H1 (cell line): ENCODE measurements around the gene CREBBP. TPM values are rescaled to one million over a fixed set of nuclear protein-coding genes. Genes with fewer than 3 reads are reported as not detected.

ENCODE experiments used
- CTCF ChIA-PET: fragments of 300-600 bp; sonication (Branson Sonifier 250); formaldehyde crosslinking; loops from one replicate; lab custom pipeline; 2021; ENCODE audit not compliant: partially characterized antibody; lab: Charles Lee
- POLR2A ChIA-PET: fragments of 300-600 bp; sonication (Branson Sonifier 250); formaldehyde crosslinking; loops from one replicate; lab custom pipeline; 2021; ENCODE audit warnings: inconsistent platforms; ENCODE audit not compliant: partially characterized antibody; lab: Charles Lee
- DNase-seq, 2 experiments: peaks; one replicate each; pipeline versions ENCODE4 v3.0.0 to v3.0.0-alpha.2; 2010 to 2022; ENCODE audit warnings: low spot score in 2 of 2, low read depth in 1 of 2, mixed read lengths in 1 of 2
- FAIRE-seq: peaks from 2 replicates; lab custom pipeline; 2011; peaks lifted over from hg19 to GRCh38; lab: Jason Lieb, UNC
- H2AFZ ChIP-seq: 2 replicates; pipeline ENCODE4 v1.8.1; 2012; ENCODE audit warnings: low read length, inconsistent platforms
- H2AK5ac ChIP-seq: 2 replicates; pipeline ENCODE4 v1.6.1; 2013; ENCODE audit warnings: low read depth, low read length
- H2BK120ac ChIP-seq: replicated peaks from 2 replicates; pipeline ENCODE3; 2013; ENCODE audit warnings: low read depth, low read length, inconsistent platforms
- H2BK12ac ChIP-seq: 2 replicates; pipeline ENCODE4 v1.6.1; 2013; ENCODE audit warnings: low read depth, low read length
- H2BK15ac ChIP-seq: 2 replicates; pipeline ENCODE4 v1.6.1; 2013; ENCODE audit warnings: low read length
- H2BK20ac ChIP-seq: 2 replicates; pipeline ENCODE4 v1.6.1; 2013; ENCODE audit warnings: low read length
- H2BK5ac ChIP-seq: 2 replicates; pipeline ENCODE4 v1.6.1; 2013; ENCODE audit warnings: low read depth, low read length
- H3K14ac ChIP-seq: 2 replicates; pipeline ENCODE4 v1.6.1; 2013; ENCODE audit warnings: inconsistent platforms; ENCODE audit not compliant: insufficient read length
- H3K18ac ChIP-seq: 2 replicates; pipeline ENCODE4 v1.6.1; 2013; ENCODE audit warnings: low read length; ENCODE audit errors: extremely low read depth
- H3K23ac ChIP-seq: 2 replicates; pipeline ENCODE4 v1.6.1; 2013; ENCODE audit warnings: inconsistent platforms; ENCODE audit not compliant: insufficient read length
- H3K23me2 ChIP-seq: 2 replicates; pipeline ENCODE4 v1.6.1; 2013; ENCODE audit warnings: low read depth, low read length
- H3K27ac ChIP-seq: 2 replicates; pipeline ENCODE4 v1.6.1; 2011; ENCODE audit warnings: low read depth, low read length, inconsistent platforms
- H3K27me3 ChIP-seq, 4 experiments: replicated peaks in 1 of 4; 1 replicate in 1 of 4; 2 replicates in 3 of 4; pipeline versions ENCODE4 v1.6.1 to v1.8.1; 2011 to 2013; ENCODE audit warnings: low read length in 3 of 4, mild to moderate bottlenecking in 3 of 4, inconsistent platforms in 2 of 4, mixed read lengths in 2 of 4, moderate library complexity in 1 of 4; ENCODE audit not compliant: control insufficient read depth in 3 of 4, insufficient read depth in 3 of 4; ENCODE audit errors: extremely low read depth in 1 of 4
- H3K36me3 ChIP-seq, 4 experiments: 2 replicates each; pipeline versions ENCODE4 v1.6.1 to v1.8.1; 2011 to 2013; ENCODE audit warnings: mild to moderate bottlenecking in 4 of 4, low read length in 3 of 4, moderate library complexity in 2 of 4, control low read depth in 1 of 4, inconsistent platforms in 1 of 4; ENCODE audit not compliant: insufficient read depth in 4 of 4, control insufficient read depth in 2 of 4
- H3K4ac ChIP-seq: replicated peaks from 2 replicates; pipeline ENCODE3; 2013; ENCODE audit warnings: low read length, low read depth, mixed read lengths, inconsistent platforms; ENCODE audit not compliant: insufficient read length
- H3K4me1 ChIP-seq, 4 experiments: replicated peaks in 1 of 4; 1 replicate in 1 of 4; 2 replicates in 3 of 4; pipeline versions ENCODE4 v1.6.1 to v1.8.1; 2011 to 2013; ENCODE audit warnings: low read length in 3 of 4, inconsistent platforms in 2 of 4, mixed read lengths in 1 of 4; ENCODE audit not compliant: insufficient read depth in 4 of 4, control insufficient read depth in 3 of 4
- H3K4me2 ChIP-seq, 2 experiments: 2 replicates each; pipeline versions ENCODE4 v1.6.1 to v1.8.1; 2011 to 2013; ENCODE audit warnings: low read depth in 2 of 2, low read length in 2 of 2, control low read depth in 1 of 2, inconsistent platforms in 1 of 2, mild to moderate bottlenecking in 1 of 2; ENCODE audit not compliant: insufficient read depth in 1 of 2
- H3K4me3 ChIP-seq, 4 experiments: fragments of 200-600, 300-600 bp in 1 of 4; sonication (generic), shearing (Covaris generic), sonication (Bioruptor Twin) in 1 of 4; 2 replicates each; pipeline versions ENCODE4 v1.5.1 to v1.8.1; 2011 to 2016; ENCODE audit warnings: low read length in 4 of 4, low read depth in 3 of 4, control low read depth in 2 of 4, inconsistent platforms in 2 of 4, mild to moderate bottlenecking in 2 of 4, mixed read lengths in 1 of 4, moderate library complexity in 1 of 4; ENCODE audit not compliant: insufficient read depth in 2 of 4; ENCODE audit errors: extremely low read depth in 1 of 4
- H3K56ac ChIP-seq: replicated peaks from 2 replicates; pipeline ENCODE3; 2013; ENCODE audit warnings: low read depth, mild to moderate bottlenecking, mixed read lengths, low read length, inconsistent platforms; ENCODE audit not compliant: insufficient read length
- H3K79me1 ChIP-seq: 2 replicates; pipeline ENCODE4 v1.6.1; 2013; ENCODE audit warnings: low read depth, low read length, control low read depth
- H3K79me2 ChIP-seq, 2 experiments: 2 replicates each; pipeline versions ENCODE4 v1.6.1 to v1.8.1; 2012 to 2013; ENCODE audit warnings: low read length in 2 of 2, mild to moderate bottlenecking in 2 of 2, inconsistent platforms in 1 of 2; ENCODE audit not compliant: insufficient read depth in 2 of 2, control insufficient read depth in 1 of 2
- H3K9ac ChIP-seq, 4 experiments: replicated peaks in 1 of 4; 1 replicate in 1 of 4; 2 replicates in 3 of 4; pipeline versions ENCODE4 v1.6.1 to v1.8.1; 2011 to 2013; ENCODE audit warnings: low read depth in 3 of 4, low read length in 3 of 4, control low read depth in 2 of 4, mild to moderate bottlenecking in 2 of 4, moderate library complexity in 2 of 4, inconsistent platforms in 1 of 4; ENCODE audit errors: extremely low read depth in 1 of 4
- H3K9me3 ChIP-seq, 2 experiments: 2 replicates each; pipeline versions ENCODE4 v1.6.1 to v1.8.1; 2012 to 2013; ENCODE audit warnings: mild to moderate bottlenecking in 2 of 2, moderate library complexity in 2 of 2, control low read depth in 1 of 2, inconsistent platforms in 1 of 2, low read depth in 1 of 2, low read length in 1 of 2, mixed read lengths in 1 of 2; ENCODE audit not compliant: insufficient read depth in 2 of 2
- H4K20me1 ChIP-seq, 2 experiments: replicated peaks in 1 of 2; 2 replicates each; pipeline versions ENCODE3 to v1.8.1; 2011 to 2013; ENCODE audit warnings: inconsistent platforms in 2 of 2, low read length in 2 of 2, mild to moderate bottlenecking in 1 of 2; ENCODE audit not compliant: insufficient read depth in 2 of 2, control insufficient read depth in 1 of 2
- H4K5ac ChIP-seq: 2 replicates; pipeline ENCODE4 v1.6.1; 2013; ENCODE audit warnings: low read length, low read depth, mixed read lengths, inconsistent platforms; ENCODE audit not compliant: insufficient read length
- H4K8ac ChIP-seq: 2 replicates; pipeline ENCODE4 v1.8.0; 2013; ENCODE audit warnings: mild to moderate bottlenecking, moderate library complexity, low read length, inconsistent platforms; ENCODE audit not compliant: insufficient read depth; ENCODE audit errors: extremely low read depth
- H4K91ac ChIP-seq: replicated peaks from 2 replicates; pipeline ENCODE3; 2013; ENCODE audit warnings: low read length, mixed read lengths, inconsistent platforms; ENCODE audit not compliant: insufficient read length
- CEBPB ChIP-seq: IDR thresholded peaks from 2 replicates; pipeline ENCODE4 v1.6.1; 2012; ENCODE audit warnings: low read depth, low read length
- GTF2F1 ChIP-seq: IDR thresholded peaks from 2 replicates; pipeline ENCODE4 v1.6.1; 2012; ENCODE audit warnings: low read depth, low read length, improper control_type of control experiment, borderline replicate concordance
- KDM4A ChIP-seq: IDR thresholded peaks from one replicate; pipeline ENCODE4 v1.7.1; 2012; ENCODE audit warnings: low read depth, mild to moderate bottlenecking, moderate library complexity, low read length, inconsistent platforms; ENCODE audit not compliant: severe bottlenecking
- MAX ChIP-seq: IDR thresholded peaks from 2 replicates; pipeline ENCODE4 v1.6.1; 2012; ENCODE audit warnings: inconsistent platforms
- RAD21 ChIP-seq, 2 experiments: IDR thresholded peaks in 1 of 2; conservative IDR thresholded peaks in 1 of 2; 2 replicates each; pipeline ENCODE4 v1.6.1; 2011; ENCODE audit warnings: low read depth in 2 of 2, low read length in 2 of 2, improper control_type of control experiment in 1 of 2, inconsistent platforms in 1 of 2, mild to moderate bottlenecking in 1 of 2, moderate library complexity in 1 of 2
- RBBP5 ChIP-seq: IDR thresholded peaks from 2 replicates; pipeline ENCODE4 v1.7.1; 2012; ENCODE audit warnings: low read depth, mild to moderate bottlenecking, inconsistent platforms, low read length, moderate library complexity, borderline replicate concordance
- RFX5 ChIP-seq: IDR thresholded peaks from 2 replicates; pipeline ENCODE4 v1.6.1; 2011; ENCODE audit warnings: low read depth, low read length, improper control_type of control experiment, borderline replicate concordance
- SUZ12 ChIP-seq: fragments of 200-600 bp; sonication (generic); IDR thresholded peaks from 2 replicates; pipeline ENCODE4 v1.6.1; 2012; ENCODE audit warnings: mild to moderate bottlenecking, inconsistent platforms, low read length, moderate library complexity, mixed read lengths
- ZNF274 ChIP-seq: IDR thresholded peaks from 2 replicates; pipeline ENCODE4 v1.7.0; 2012; ENCODE audit warnings: low read length, borderline replicate concordance; ENCODE audit errors: extremely low read depth
- WGBS, 2 experiments: shearing (Covaris generic) in 1 of 2; methylation state at CpG; one replicate each; pipeline versions ENCODE4 v1.1.6 to v1.1.7; 2013 to 2015; ENCODE audit warnings: low lambda C conversion rate in 2 of 2, mixed read lengths in 2 of 2, inconsistent platforms in 1 of 2, low coverage in 1 of 2, missing lambda C conversion rate in 1 of 2; ENCODE audit not compliant: insufficient replicate concordance in 2 of 2, insufficient coverage in 1 of 2, insufficient read length in 1 of 2; ENCODE audit errors: extremely low coverage in 1 of 2, missing lambda C conversion rate in 1 of 2; 5-methylcytosine and 5-hydroxymethylcytosine counted together
- polyA plus RNA-seq, 7 experiments: library from polyadenylated mRNA; depleted of rRNA in 3 of 7; stranded (reverse) in 5 of 7; unstranded in 2 of 7; fragments of >200 nt in 5 of 7; fragments of 200-250 nt in 2 of 7; gene quantifications; 1 replicate in 5 of 7; 2 replicates in 1 of 7; 4 replicates in 1 of 7; pipeline versions ENCODE4 v1.2.1 to v1.2.3, GENCODE V29; 2011 to 2013; ENCODE audit warnings: missing spikeins in 2 of 7, mixed read lengths in 2 of 7
- total RNA-seq: library from RNA; stranded (reverse); fragmentation: NEBNext Ultra II Directional; extraction: Animal tissue kit (Norgen Biotek cat#: 25700); gene quantifications from 2 replicates; pipeline ENCODE4 v1.2.1, GENCODE V29; 2021

CREBBP gene
- total and polyA plus RNA-seq, 2 of the 8 experiments (the other 6 are each of a cell fraction or from before 2014, with no cell fraction given) = 10.0 to 60.1 TPM

DNA sequence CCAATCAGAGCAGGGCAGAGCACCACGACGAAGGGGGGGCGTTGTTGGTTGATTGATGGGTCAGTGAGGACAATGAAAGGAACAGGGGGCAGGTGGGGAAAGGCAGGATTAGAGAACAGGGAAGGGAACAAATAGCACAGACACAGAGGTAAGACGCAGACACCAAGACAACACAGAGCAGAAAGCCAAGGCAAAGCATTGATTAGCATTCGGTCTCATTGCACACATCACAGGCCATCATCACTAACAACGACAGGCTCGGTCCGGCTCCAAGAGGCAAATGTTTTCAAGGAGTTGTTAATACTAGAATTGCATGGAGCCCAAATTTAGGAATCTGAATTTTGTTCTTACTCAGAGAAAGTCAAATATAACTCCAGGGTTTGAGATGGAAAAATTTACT, 128.6 kb downstream of the CREBBP start:
- TF ChIP-seq ZNF274 (no peak), KDM4A (no peak), MAX (no peak), GTF2F1 (no peak), CEBPB (no peak), RFX5 (no peak), RAD21 (IDR thresholded peaks at IDR 0.05 in 1 of 2, conservative IDR thresholded peaks at IDR 0.05 in 1 of 2; ENCODE audit: low read depth in 2 of 2, low read length in 2 of 2) (no peak), SUZ12 (no peak), RBBP5 (no peak)
- ChIA-PET POLR2A (no interaction called here), CTCF (no interaction called here)
- Histone ChIP-seq H4K8ac (no peak overlapping the region), H2AK5ac (no peak overlapping the region), H3K23ac (no peak overlapping the region), H3K23me2 (no peaks in the 10 kb centered on the region), H2BK120ac (no peak overlapping the region), H2AFZ (no peak overlapping the region), H4K20me1 (peaks cover 0 to 2% of the 10 kb centered on the region in 2 experiments), H2BK20ac (no peak overlapping the region), H3K36me3 (peaks cover 0 to 15% (median 4%) of the 10 kb centered on the region in 4 experiments; a peak in 6 of 8 replicates), H3K9ac (no peak overlapping the region), H4K5ac (no peak overlapping the region), H3K27ac (no peak overlapping the region), H3K18ac (no peak overlapping the region), H4K91ac (no peak overlapping the region), H2BK5ac (no peak overlapping the region), H3K14ac (no peak overlapping the region), H3K79me1 (no peaks in the 10 kb centered on the region), H3K4me2 (no peak overlapping the region), H3K27me3 (no peaks in the 10 kb centered on the region), H3K9me3 (no peaks in the 10 kb centered on the region), H3K4me3 (no peak overlapping the region), H3K4me1 (no peaks in the 10 kb centered on the region), H2BK15ac (no peak overlapping the region), H3K4ac (no peak overlapping the region), H3K56ac (no peak overlapping the region), H2BK12ac (no peak overlapping the region), H3K79me2 (no peaks in the 10 kb centered on the region)
- FAIRE-seq = no peak
- DNase-seq = no peak
- 93% methylated on average over 8 of the region's 8 CpGs; no CpG with 5 or more reads in 1 of the 2 experiments for WGBS, 2 experiments
